ENCODE measurements around the gene CARD11.

The CARD11 gene

DNA sequence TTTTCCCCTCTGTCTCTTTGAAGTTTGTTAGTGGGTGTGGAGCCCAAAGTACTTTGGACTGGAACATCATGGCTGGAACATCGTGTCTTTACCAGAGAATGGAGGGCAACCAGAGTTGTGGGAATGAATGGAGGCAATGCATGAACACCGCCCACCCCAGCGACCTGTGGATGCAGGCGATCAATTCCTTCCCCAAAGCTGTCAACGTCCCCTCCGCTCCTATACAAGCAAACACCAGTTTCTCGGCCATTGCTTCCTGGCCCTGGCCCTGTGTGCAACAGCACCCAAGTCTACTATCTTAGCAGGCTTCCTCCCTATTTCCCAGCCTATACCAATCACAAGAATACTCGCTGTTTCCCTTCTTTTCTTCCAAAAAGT lies 62.6 kb downstream of the CARD11 start:
- Histone ChIP-seq H3K27ac (no peak overlapping the region), H3K36me3 (replicated peaks) (no peaks in the 10 kb centered on the region), H3K4me3 (ENCODE audit: low read depth, low read length) (no peak overlapping the region), H3K27me3 (replicated peaks) (peaks cover 7% of the 10 kb centered on the region)
- in situ Hi-C loops (cut with HindIII; ENCODE audit: low pct_ligation_motif_present, low sequenced_read_pairs) = no loop called here
- DNase-seq = no peak
- TF ChIP-seq, protein P1, sequence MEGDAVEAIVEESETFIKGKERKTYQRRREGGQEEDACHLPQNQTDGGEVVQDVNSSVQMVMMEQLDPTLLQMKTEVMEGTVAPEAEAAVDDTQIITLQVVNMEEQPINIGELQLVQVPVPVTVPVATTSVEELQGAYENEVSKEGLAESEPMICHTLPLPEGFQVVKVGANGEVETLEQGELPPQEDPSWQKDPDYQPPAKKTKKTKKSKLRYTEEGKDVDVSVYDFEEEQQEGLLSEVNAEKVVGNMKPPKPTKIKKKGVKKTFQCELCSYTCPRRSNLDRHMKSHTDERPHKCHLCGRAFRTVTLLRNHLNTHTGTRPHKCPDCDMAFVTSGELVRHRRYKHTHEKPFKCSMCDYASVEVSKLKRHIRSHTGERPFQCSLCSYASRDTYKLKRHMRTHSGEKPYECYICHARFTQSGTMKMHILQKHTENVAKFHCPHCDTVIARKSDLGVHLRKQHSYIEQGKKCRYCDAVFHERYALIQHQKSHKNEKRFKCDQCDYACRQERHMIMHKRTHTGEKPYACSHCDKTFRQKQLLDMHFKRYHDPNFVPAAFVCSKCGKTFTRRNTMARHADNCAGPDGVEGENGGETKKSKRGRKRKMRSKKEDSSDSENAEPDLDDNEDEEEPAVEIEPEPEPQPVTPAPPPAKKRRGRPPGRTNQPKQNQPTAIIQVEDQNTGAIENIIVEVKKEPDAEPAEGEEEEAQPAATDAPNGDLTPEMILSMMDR (IDR thresholded peaks at IDR 0.05; ENCODE audit: low read depth, low read length, missing control alignments) = no peak

DNA sequence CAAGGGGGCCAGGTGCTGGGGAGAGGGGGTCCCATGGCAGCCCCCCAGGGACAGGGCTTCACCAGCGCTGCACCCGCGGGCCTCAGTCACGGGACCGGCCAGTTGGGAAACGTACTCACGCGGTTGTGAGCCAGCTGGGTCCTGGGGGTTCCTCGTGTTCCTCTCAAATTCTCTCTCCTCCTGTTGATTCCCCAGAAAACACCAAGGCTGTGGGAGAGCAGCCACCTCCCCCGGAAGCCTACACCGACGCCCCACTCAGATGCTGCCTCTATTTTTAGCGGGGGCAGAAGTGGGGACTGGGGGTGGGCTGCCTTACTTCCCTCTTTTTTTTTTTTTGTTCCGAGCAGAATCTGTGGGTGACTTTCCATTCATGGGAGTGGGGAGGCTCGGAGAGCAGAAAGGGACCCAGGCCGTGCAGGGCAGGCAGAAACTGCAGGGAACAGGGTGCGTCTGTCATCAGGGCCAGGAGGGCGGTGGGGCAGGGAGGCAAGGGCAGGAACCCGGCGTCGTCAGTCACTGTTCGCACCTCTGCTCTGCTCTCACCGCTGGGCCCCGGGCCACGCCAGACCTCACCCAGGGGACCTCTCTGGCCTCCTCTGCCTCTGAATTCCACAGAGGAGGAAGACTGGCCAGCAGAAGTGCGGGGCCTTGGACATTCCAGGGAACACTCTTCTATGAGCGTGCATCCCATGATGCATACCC lies 63.1 kb downstream of the CARD11 start:
- Histone ChIP-seq H3K4me3 (ENCODE audit: low read depth, low read length) (no peak overlapping the region), H3K36me3 (replicated peaks) (no peaks in the 10 kb centered on the region), H3K27ac (no peak overlapping the region), H3K27me3 (replicated peaks) (peaks cover 7% of the 10 kb centered on the region)
- no peak for DNase-seq
- TF ChIP-seq, protein P1 (IDR thresholded peaks at IDR 0.05; ENCODE audit: low read depth, low read length, missing control alignments) = no peak
- in situ Hi-C loops (cut with HindIII; ENCODE audit: low pct_ligation_motif_present, low sequenced_read_pairs) = no loop called here

DNA sequence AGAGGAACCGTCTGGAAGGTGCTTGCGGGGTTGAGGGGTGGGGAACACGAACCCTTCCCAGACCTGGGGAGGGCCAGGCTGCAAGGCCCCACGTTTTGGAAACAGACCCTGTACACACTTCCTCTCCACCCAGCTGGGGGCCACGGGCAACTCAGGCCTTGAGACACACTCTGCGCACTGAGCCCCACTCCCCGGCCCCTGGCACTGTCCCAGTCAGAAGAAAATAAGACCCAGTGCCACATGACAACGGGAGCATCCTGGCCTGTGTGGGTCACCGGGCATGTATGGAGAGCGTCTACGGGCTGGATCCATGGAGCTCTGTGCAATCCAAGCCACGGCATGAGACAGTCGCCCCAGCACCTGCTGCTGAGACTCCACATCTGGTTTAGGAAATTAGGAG lies 63.7 kb downstream of the CARD11 start:
- H3K27ac ChIP-seq = no peak overlapping the region
- TF ChIP-seq, protein P1 (IDR thresholded peaks at IDR 0.05; ENCODE audit: low read depth, low read length, missing control alignments) = no peak
- H3K36me3 ChIP-seq (replicated peaks) = no peaks in the 10 kb centered on the region
- DNase-seq = no peak
- in situ Hi-C loops (cut with HindIII; ENCODE audit: low pct_ligation_motif_present, low sequenced_read_pairs) = no loop called here
- H3K4me3 ChIP-seq (ENCODE audit: low read depth, low read length) = no peak overlapping the region
- H3K27me3 ChIP-seq (replicated peaks) = peaks cover 7% of the 10 kb centered on the region

DNA sequence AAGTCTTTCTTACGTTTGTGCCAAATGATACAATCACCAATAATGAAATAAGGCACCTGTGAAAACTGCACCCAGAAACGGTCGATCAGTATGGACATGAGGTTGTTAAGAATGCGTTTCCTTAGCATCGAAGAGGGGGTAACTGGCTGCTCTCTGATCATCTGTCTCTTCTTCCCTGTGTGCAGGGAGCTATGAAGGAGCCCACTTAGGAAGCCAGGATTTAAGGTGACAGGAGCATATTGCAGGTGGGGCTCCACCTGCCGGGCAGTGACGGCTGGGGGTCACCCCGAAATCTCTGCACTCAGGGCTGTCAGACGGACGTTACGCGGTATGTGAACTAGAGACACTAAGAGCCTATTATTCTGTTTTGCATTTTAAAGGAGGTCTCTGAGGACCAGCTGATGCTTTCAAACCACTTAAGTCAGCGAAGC lies 64.5 kb downstream of the CARD11 start:
- TF ChIP-seq, protein P1 (IDR thresholded peaks at IDR 0.05; ENCODE audit: low read depth, low read length, missing control alignments) = no peak
- Histone ChIP-seq H3K27me3 (replicated peaks) (peaks cover 7% of the 10 kb centered on the region), H3K4me3 (ENCODE audit: low read depth, low read length) (no peak overlapping the region), H3K27ac (no peak overlapping the region), H3K36me3 (replicated peaks) (no peaks in the 10 kb centered on the region)
- in situ Hi-C loops (cut with HindIII; ENCODE audit: low pct_ligation_motif_present, low sequenced_read_pairs) = no loop called here
- no peak for DNase-seq

DNA sequence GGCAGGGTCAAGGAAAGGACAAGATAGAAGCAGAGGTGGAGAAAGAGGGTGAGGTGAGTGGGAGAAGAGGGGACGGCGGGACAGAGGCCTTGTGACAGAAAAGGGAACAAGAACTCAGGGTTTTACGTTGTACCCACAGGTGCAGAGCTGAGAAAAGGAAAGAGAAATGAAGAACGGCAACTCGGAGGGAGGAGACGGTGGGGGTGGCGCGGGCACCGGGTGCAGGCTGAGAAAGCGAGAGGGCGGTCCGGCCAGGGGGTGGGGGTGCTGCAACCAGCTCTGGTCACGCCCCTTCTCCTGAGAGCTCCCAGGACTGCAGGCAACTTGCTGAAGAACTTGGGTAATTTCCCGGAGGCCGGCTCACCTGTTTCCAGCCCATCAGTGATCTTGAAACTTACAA lies 65.3 kb downstream of the CARD11 start:
- DNase-seq = no peak
- no peak overlapping the region for H3K4me3 ChIP-seq (ENCODE audit: low read depth, low read length)
- no peaks in the 10 kb centered on the region for H3K36me3 ChIP-seq (replicated peaks)
- in situ Hi-C loops (cut with HindIII; ENCODE audit: low pct_ligation_motif_present, low sequenced_read_pairs) = no loop called here
- TF ChIP-seq, protein P1 (IDR thresholded peaks at IDR 0.05; ENCODE audit: low read depth, low read length, missing control alignments) = no peak
- H3K27ac ChIP-seq = no peak overlapping the region
- H3K27me3 ChIP-seq (replicated peaks) = peaks cover 7% of the 10 kb centered on the region

DNA sequence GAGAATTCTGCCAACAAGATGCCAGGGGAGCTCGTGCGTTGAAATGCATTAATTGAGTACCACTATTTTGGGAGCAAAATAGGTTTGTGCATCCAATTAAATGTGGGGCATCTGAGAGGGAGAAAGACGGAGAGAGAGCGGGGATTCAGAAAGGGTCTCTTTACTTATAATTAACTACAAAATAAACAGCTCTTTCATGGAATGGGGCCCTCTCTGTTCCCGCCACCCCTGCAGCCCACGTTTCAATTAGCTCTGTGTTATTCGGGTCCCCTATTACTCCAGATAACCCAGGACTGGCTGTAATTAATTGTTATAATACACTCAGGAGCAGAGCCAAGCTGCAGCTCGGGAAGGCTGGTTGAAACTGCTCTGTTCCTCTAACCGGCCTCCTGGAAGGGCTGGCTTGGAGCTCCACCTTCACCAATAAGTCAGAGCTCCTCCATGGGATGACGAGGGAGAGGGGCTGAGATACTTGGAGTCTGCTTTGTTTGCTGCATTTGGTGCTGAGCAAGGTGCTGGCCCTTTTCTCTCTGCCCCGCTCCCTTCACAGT lies 67.8 kb downstream of the CARD11 start:
- Histone ChIP-seq H3K27ac (no peak overlapping the region), H3K4me3 (ENCODE audit: low read depth, low read length) (no peak overlapping the region), H3K36me3 (replicated peaks) (no peaks in the 10 kb centered on the region), H3K27me3 (replicated peaks) (peaks cover 7% of the 10 kb centered on the region)
- DNase-seq = no peak
- TF ChIP-seq, protein P1 (IDR thresholded peaks at IDR 0.05; ENCODE audit: low read depth, low read length, missing control alignments) = no peak
- in situ Hi-C loops (cut with HindIII; ENCODE audit: low pct_ligation_motif_present, low sequenced_read_pairs) = no loop called here

Measured in brain microvascular endothelial cell (primary cell).